H1 (cell line): ENCODE results near the gene ACADM. TPM values are rescaled to one million over a fixed set of nuclear protein-coding genes. Genes with fewer than 3 reads are reported as not detected.

Source experiments
- BRCA1 ChIP-seq: IDR thresholded peaks from 2 replicates; pipeline ENCODE4 v1.6.1; 2012; ENCODE audit warnings: low read depth, low read length, improper control_type of control experiment
- CBX5 ChIP-seq: fragments of 300-800, 300-1000 bp; sonication (generic); IDR thresholded peaks from 2 replicates; pipeline ENCODE4 v1.7.1; 2016; ENCODE audit warnings: antibody characterized with exemption, low read length, low read depth
- MAX ChIP-seq: IDR thresholded peaks from 2 replicates; pipeline ENCODE4 v1.6.1; 2012; ENCODE audit warnings: inconsistent platforms
- NANOG ChIP-seq: IDR thresholded peaks from 2 replicates; pipeline ENCODE4 v1.6.1; 2011; ENCODE audit warnings: low read length, low read depth, mild to moderate bottlenecking, inconsistent platforms; ENCODE audit not compliant: insufficient read depth, poor library complexity, severe bottlenecking
- RBBP5 ChIP-seq: IDR thresholded peaks from 2 replicates; pipeline ENCODE4 v1.7.1; 2012; ENCODE audit warnings: low read depth, mild to moderate bottlenecking, inconsistent platforms, low read length, moderate library complexity, borderline replicate concordance
- TBP ChIP-seq: IDR thresholded peaks from 2 replicates; pipeline ENCODE4 v1.6.1; 2011; ENCODE audit warnings: low read depth, low read length, improper control_type of control experiment
- TCF12 ChIP-seq: IDR thresholded peaks from 2 replicates; pipeline ENCODE4 v1.6.1; 2011; ENCODE audit warnings: low read depth, mild to moderate bottlenecking, low read length
- polyA plus RNA-seq, 7 experiments: library from polyadenylated mRNA; depleted of rRNA in 3 of 7; stranded (reverse) in 5 of 7; unstranded in 2 of 7; fragments of >200 nt in 5 of 7; fragments of 200-250 nt in 2 of 7; gene quantifications; 1 replicate in 5 of 7; 2 replicates in 1 of 7; 4 replicates in 1 of 7; pipeline versions ENCODE4 v1.2.1 to v1.2.3, GENCODE V29; 2011 to 2013; ENCODE audit warnings: missing spikeins in 2 of 7, mixed read lengths in 2 of 7
- total RNA-seq: library from RNA; stranded (reverse); fragmentation: NEBNext Ultra II Directional; extraction: Animal tissue kit (Norgen Biotek cat#: 25700); gene quantifications from 2 replicates; pipeline ENCODE4 v1.2.1, GENCODE V29; 2021

ACADM gene
- total and polyA plus RNA-seq, 2 of the 8 experiments (the other 6 are each of a cell fraction or from before 2014, with no cell fraction given) = 14.3 to 40.0 TPM

DNA sequence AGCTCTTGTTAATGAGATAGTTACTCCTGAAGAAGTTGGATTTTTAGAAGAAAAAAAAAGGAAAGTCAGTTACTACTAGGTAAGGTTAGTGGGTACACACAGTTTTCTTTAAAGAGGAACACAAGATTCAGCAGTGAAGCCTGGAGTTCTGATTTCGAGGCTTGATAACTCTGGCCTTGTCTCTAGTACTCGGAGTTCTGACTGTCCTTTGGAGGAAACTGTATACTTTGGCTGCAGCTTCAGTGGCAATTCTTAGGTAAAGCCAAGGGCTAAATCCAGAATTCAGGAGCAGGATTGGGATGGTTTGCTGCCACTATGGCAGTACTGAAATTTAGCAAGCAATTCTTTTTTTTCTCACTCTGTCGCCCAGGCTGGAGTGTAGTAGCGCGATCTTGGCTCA is 9.2 kb downstream of the ACADM start (continued):
- TF ChIP-seq NANOG (no peak), CBX5 (no peak), TBP (no peak), MAX (no peak), TCF12 (no peak), RBBP5 (no peak), BRCA1 (no peak)
